Hippocampal formation (tissue), 2 donors: ENCODE measurements around the gene C2orf76.
"Not testable (repeated sequence)": the region's sequence is repeated elsewhere in the genome, so short reads cannot be mapped to it uniquely, and the experiment has no call there.

ENCODE experiments used
- DNase-seq, 2 donors: peaks; one replicate each; lab custom pipeline; 2025; lab: John Stamatoyannopoulos, UW

Gene C2orf76

GRCh38 chr2:119377294-119377992 is 10.8 kb upstream of the C2orf76 start:
- no peak for DNase-seq

- DNase-seq: no peak
Observed at GRCh38 chr2:119376810-119377209, 10.2 kb upstream of the C2orf76 start.

- DNase-seq: not testable (repeated sequence)
Observed at GRCh38 chr2:119376406-119376805, 9.8 kb upstream of the C2orf76 start.

GRCh38 chr2:119373907-119374745 is 7.5 kb upstream of the C2orf76 start:
- not testable (repeated sequence) for DNase-seq

GRCh38 chr2:119372778-119373568 is 6.3 kb upstream of the C2orf76 start:
- no peak for DNase-seq

GRCh38 chr2:119371111-119371510 is 4.5 kb upstream of the C2orf76 start:
- DNase-seq: peak; percentile 78 to 93

- DNase-seq: no peak
Observed at GRCh38 chr2:119369845-119370244, 3.2 kb upstream of the C2orf76 start.

DNA sequence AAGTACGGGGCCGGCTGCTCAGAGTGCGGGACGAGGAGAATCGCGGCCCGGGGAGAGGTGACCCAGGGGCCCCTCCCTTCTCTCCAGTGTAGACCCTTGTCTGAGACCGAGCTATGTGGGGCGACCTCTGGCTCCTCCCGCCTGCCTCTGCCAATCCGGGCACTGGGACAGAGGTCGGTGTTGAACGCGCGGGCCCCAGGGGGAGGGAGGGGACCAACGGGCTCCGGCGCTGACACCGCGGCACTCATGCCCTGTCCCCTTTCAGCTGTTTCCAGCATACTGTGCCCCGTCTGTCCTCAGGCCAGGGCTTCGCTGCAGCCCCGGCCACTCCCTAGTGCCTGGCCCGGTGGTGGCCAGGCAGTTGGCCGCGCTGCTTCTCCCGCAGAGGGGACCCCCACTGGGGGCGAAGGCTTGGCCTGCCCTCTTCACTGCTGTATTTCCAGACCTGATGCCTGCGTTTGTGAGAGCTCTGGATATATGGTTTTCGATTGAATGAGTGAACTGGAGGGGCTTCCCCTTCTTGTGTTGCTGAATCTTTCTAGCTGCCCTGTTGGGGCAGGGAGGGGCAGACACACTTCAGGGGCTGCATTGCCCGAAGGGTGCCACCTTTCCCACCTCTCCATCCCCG is 952 bp upstream of the C2orf76 start:
- peak; percentile 38 to 71 for DNase-seq

GRCh38 chr2:119366161-119366648 is 429 bp downstream of the C2orf76 start:
- no peak for DNase-seq

DNA sequence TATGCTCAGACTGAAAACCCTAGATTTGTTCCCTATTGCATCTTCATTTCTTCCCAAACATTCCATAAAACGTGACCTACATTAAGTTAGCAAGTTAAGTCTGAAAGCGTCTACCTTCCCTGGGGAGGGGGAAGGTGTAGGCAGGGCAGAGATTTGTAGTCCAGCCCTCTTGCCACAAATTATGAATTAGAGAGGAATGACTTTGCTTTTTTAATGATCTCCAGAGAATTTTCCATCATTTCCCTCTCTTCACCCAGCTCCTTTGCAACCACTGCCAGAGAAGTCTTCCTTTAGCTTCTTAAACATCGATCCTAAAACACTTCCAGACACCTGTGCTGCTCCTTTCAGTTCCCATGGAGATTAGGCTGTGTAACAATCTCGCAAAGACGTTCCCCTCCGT is 1.2 kb downstream of the C2orf76 start:
- DNase-seq: no peak

DNA sequence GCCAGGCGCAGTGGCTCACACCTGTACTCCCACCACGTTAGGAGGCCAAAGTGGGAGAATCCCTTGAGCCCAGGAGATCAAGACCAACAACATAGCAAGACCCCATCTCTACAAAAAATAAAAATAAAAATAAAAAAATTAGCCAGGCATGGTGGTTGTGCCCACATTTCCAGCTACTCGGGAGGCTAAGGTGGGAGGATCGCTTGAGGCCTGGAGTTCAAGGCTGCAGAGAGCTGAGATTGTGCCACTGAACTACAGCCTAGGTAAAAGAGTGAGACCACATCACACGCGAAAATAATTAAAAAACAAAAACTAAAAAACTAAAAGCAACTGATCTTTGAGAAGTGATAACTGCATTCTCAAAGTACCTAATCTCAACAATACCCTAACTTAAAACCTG is 1.8 kb downstream of the C2orf76 start:
- DNase-seq: no peak

GRCh38 chr2:119360423-119360966 is 6.1 kb downstream of the C2orf76 start:
- no peak for DNase-seq

DNA sequence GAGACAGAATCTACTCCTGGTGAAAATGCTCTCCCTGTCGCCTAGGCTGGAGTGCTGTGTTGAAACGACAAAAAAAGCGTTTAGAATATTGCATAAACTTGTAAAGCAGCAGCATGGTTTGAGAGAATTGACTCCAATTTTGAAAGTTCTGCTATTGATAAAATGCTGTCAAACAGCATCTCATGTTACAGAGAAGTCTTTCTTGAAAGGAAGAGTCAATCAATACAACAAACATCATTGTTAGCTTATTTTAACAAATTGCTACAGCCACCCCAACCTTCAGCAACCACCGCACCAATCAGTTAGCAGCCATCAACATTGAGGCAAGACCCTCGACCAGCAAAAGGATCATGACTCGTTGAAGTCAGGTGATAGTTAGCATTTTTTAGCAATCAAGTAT is 6.9 kb downstream of the C2orf76 start:
- DNase-seq: no peak

- DNase-seq: no peak
Observed at GRCh38 chr2:119354860-119355259, 11.8 kb downstream of the C2orf76 start.

DNA sequence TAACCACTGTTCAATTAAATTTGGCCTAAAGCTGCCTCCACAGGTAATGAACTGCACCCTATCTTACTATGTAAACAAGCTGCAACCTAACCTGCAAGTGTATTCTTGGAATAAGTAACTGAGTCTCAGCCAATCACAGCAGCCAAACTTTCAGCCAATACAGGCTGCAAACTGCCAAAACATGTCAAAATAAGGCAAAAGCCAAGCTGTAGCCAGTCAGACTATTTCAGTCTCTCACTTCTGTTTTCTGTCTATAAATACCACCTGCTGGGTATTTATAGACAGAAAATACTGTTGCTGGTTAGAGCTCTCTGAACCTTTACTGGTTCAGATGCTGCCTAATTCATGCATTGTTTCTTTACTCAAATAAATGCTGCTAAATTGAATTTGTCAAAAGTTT is 14.3 kb downstream of the C2orf76 start:
- DNase-seq: no peak

GRCh38 chr2:119350311-119350998 is 16.2 kb downstream of the C2orf76 start:
- no peak for DNase-seq

- no peak for DNase-seq
Observed at GRCh38 chr2:119349289-119349688, 17.3 kb downstream of the C2orf76 start.

GRCh38 chr2:119341684-119342083 is 24.9 kb downstream of the C2orf76 start:
- no peak for DNase-seq

- no peak for DNase-seq
Observed at GRCh38 chr2:119339562-119339923, 27.1 kb downstream of the C2orf76 start.

GRCh38 chr2:119338826-119339561 is 27.6 kb downstream of the C2orf76 start:
- DNase-seq: no peak
